Keratinocyte (primary cell): ENCODE data around the gene ITPR1.

Source experiments
- CTCF ChIP-seq, 3 experiments: IDR thresholded peaks in 1 of 3; conservative IDR thresholded peaks in 1 of 3; optimal IDR thresholded peaks in 1 of 3; 2 replicates in 2 of 3; 3 replicates in 1 of 3; pipeline versions ENCODE3 to v1.5.1; 2011; ENCODE audit warnings: low read length in 3 of 3, mild to moderate bottlenecking in 3 of 3, moderate library complexity in 2 of 3, control low read depth in 1 of 3, inconsistent platforms in 1 of 3; ENCODE audit not compliant: insufficient read depth in 2 of 3; ENCODE audit errors: extremely low read depth in 1 of 3
- EZH2 ChIP-seq: IDR thresholded peaks from one replicate; pipeline ENCODE4 v1.6.1; 2012; ENCODE audit warnings: inconsistent platforms, mild to moderate bottlenecking, low read length, moderate library complexity

GRCh38 chr3:4799266-4800256 is 306.4 kb downstream of the ITPR1 start:
- TF ChIP-seq CTCF (optimal IDR thresholded peaks at IDR 0.05 in 1 of 3, IDR thresholded peaks at IDR 0.05 in 1 of 3, conservative IDR thresholded peaks at IDR 0.05 in 1 of 3; ENCODE audit: extremely low read depth in 1 of 3, insufficient read depth in 2 of 3, low read length in 3 of 3) (no peak), EZH2 (no peak)
